Fibroblast of lung (primary cell): ENCODE measurements around the gene LAMA5.

Experiments used
- EZH2 ChIP-seq: IDR thresholded peaks from 2 replicates; pipeline ENCODE4 v1.5.1; 2012; ENCODE audit warnings: low read length, control low read depth, mild to moderate bottlenecking; ENCODE audit errors: missing control alignments
- TF ChIP-seq, protein P1 (sequence below), 2 donors: IDR thresholded peaks in 1 of 2; conservative IDR thresholded peaks in 1 of 2; 1 replicate in 1 of 2; 2 replicates in 1 of 2; pipeline ENCODE4 v1.5.1; 2011 to 2012; ENCODE audit warnings: low read length in 2 of 2, control low read depth in 1 of 2, inconsistent platforms in 1 of 2, low read depth in 1 of 2, mild to moderate bottlenecking in 1 of 2

DNA sequence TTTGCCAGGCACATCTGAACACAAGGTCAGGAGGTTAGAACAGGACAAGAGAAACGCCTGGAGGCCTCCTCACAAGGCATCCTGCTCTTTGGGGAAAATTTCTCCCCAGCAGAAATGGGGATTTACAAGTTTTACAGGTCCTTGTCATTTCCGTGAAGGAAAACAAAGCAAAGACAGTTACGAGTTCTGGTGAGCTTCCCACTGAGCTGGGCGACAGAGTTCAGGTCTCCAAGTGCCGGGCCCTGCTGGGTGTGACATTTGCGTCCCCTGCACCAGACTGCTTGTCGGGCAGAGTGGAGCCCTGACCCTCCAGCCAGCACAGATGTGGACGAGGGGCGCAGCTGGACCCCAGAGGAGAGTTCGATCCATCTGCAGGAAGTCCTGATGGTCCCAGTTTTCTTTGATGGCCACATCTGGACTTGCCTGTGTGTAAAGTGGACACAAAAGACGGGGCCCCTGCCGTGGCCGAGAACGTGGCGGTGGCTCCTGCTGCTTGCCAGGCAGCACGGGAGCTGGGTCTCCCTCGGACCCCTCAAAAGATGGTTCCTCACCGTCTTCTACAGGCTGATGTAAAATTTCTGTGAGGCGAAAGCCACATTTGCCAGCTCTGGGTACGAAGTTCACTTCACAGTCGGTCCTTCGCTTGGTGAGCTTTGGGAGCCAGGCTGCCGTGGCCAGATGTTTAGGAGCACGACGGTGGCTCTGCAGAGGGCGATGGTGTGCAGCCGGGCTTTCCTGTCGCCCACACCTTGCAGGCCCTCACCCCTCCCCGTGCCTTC, 69.5 kb downstream of the LAMA5 start:
- TF ChIP-seq, protein P1, sequence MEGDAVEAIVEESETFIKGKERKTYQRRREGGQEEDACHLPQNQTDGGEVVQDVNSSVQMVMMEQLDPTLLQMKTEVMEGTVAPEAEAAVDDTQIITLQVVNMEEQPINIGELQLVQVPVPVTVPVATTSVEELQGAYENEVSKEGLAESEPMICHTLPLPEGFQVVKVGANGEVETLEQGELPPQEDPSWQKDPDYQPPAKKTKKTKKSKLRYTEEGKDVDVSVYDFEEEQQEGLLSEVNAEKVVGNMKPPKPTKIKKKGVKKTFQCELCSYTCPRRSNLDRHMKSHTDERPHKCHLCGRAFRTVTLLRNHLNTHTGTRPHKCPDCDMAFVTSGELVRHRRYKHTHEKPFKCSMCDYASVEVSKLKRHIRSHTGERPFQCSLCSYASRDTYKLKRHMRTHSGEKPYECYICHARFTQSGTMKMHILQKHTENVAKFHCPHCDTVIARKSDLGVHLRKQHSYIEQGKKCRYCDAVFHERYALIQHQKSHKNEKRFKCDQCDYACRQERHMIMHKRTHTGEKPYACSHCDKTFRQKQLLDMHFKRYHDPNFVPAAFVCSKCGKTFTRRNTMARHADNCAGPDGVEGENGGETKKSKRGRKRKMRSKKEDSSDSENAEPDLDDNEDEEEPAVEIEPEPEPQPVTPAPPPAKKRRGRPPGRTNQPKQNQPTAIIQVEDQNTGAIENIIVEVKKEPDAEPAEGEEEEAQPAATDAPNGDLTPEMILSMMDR (conservative IDR thresholded peaks at IDR 0.05 in 1 of 2, IDR thresholded peaks at IDR 0.05 in 1 of 2; ENCODE audit: low read depth in 1 of 2, low read length in 2 of 2): no peak
- no peak for TF ChIP-seq EZH2
